HG02943 (cell line): ENCODE data around the gene LRRIQ3.
A peak's percentile ranks its signal among the peaks of the same experiment; 100 is the strongest.
"Not testable (repeated sequence)": the region's sequence is repeated elsewhere in the genome, so short reads cannot be mapped to it uniquely, and the experiment has no call there.

Experiments used
- ATAC-seq: cut with Tn5 transposase; IDR thresholded peaks from one replicate; pipeline ENCODE4 v1.9.1; 2021; ENCODE audit warnings: mild to moderate bottlenecking, low read depth, moderate library complexity; ENCODE audit not compliant: unreplicated experiment

Gene LRRIQ3

DNA sequence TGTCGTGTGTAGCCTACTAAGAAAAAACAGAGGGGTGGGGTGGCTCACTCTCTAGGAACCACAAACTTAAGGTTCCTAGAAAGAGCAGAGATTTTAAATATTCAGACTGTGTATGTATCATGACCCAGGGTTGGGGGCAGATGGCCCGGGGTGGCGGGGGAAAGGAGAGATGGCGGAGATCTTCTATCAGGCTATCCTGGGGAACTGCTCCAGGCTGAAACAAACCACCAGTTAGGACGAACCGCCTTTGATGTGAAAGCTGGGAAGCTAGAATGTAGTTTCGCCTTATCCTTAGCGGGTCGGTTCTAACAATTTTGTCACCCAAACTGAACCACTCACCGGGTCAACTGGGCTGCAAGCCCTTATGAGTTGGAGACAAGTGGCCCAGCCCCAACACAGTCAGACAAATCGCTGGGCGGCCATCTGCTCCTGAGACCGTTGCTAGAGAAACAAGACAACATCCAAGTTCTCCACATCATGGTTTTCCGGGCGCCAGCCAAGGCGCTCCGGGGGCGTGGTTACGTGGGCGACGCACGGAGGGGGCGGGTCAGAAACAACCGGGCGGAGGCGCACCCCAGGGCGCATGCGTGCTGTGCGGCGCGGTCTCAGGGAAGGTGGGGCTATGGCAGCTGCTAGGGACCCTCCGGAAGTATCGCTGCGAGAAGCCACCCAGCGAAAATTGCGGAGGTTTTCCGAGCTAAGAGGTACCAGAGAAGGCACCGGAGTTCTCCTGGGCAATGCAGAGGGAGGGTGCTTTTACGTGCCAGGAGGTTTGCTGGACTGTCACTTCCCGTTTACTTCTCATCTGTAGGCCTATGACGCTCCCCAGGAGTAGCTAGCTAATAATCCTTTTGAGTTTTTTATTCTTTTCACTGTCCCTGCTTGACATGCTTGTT is at the start of gene LRRIQ3, which contains the start of gene FPGT:
Gene LRRIQ3 (minus strand): TSS at position 520 of the 896 bp plus-strand sequence. CDS start 14,492 bp downstream, outside the sequence.
Gene FPGT (plus strand): TSS at position 586 of the 896 bp plus-strand sequence. CDS start 37 bp downstream, at position 623.
- ATAC-seq: peak; percentile 97

- no peak for ATAC-seq
Observed at GRCh38 chr1:74246315-74246714, 48.3 kb upstream of the LRRIQ3 start.

GRCh38 chr1:74245168-74245772 is 47.3 kb upstream of the LRRIQ3 start:
- no peak for ATAC-seq

GRCh38 chr1:74237787-74238186 is 39.8 kb upstream of the LRRIQ3 start:
- no peak for ATAC-seq

- ATAC-seq: no peak
Observed at GRCh38 chr1:74237035-74237434, 39.1 kb upstream of the LRRIQ3 start.

DNA sequence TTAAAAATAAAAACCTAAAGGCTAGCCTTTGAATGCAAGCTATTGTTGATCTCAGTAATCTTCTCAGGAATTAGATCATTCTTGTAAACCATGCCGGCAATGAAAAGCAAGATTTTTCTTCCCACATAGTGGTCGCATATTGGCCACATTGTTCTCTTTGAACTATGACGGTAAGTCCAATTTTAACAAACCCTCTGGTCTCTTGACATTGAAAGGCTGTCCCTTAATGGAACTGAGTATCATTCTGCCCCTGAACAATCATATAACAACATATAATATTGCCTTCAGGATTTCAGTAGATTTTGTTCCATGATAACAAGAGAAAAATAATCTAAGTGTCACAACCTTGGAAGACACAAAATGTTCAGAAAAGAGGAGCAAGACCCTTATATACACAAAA is 38.5 kb upstream of the LRRIQ3 start:
- ATAC-seq: no peak

- no peak for ATAC-seq
Observed at GRCh38 chr1:74235153-74235552, 37.2 kb upstream of the LRRIQ3 start, which contains the start of gene TNNI3K. Gene TNNI3K, plus strand, starts transcription at chr1:74235387. Its CDS starts 65 bp downstream, at chr1:74235452.

DNA sequence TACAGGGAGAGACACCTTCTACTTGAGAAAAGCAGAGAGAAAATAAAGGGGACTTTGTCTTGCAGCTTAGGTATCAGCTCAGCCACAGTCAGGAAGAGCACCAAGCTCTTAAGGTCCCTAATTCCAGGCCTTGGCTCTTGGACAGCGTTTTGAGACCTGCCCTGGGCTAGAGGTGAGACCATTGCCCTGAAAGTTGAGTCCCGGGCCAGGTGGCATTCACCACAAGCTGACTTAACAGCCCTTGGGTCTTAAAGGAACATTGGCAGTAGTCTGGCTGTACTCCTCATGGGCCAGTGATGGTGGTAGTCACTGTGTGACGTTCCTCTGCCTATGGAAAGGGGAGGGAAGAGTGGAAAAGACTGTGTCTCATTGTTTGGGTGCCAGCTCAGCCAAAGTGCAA is 25.5 kb upstream of the LRRIQ3 start:
- ATAC-seq: no peak

- no peak for ATAC-seq
Observed at GRCh38 chr1:74222701-74223100, 24.7 kb upstream of the LRRIQ3 start.

DNA sequence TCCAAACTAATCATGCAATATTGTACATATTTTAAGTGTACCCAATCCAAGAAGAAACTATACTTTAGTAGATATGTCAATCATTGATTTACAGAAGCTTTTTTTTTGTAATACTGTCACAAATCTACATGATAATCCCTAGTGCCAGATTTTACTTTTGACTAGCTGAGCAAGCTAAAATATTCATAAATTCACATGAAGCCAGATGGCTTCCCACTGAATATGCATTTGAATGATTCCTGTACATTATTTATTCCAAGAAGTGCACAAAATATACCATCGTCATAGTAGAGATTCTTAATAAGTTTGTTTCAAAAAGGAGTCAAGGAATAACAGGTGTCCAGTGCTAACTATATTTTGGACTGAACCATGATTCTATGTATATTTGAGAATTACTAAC is 17.3 kb upstream of the LRRIQ3 start:
- no peak for ATAC-seq

DNA sequence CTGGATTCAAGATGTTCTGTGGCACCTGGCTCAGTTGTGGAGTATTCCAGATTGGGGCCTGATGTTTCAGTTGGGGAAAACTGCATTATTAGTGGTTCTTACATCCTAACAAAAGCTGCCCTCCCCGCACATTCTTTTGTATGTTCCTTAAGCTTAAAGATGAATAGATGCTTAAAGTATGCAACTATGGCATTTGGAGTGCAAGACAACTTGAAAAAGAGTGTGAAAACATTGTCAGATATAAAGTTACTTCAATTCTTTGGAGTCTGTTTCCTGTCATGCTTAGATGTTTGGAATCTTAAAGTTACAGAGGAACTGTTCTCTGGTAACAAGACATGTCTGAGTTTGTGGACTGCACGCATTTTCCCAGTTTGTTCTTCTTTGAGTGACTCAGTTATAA is 7.3 kb upstream of the LRRIQ3 start:
- no peak for ATAC-seq

GRCh38 chr1:74199504-74199903 is 1.5 kb upstream of the LRRIQ3 start:
- ATAC-seq: no peak

- no peak for ATAC-seq
Observed at GRCh38 chr1:74197255-74197654, 721 bp downstream of the LRRIQ3 start.

- ATAC-seq: no peak
Observed at GRCh38 chr1:74195339-74195738, 2.6 kb downstream of the LRRIQ3 start.

DNA sequence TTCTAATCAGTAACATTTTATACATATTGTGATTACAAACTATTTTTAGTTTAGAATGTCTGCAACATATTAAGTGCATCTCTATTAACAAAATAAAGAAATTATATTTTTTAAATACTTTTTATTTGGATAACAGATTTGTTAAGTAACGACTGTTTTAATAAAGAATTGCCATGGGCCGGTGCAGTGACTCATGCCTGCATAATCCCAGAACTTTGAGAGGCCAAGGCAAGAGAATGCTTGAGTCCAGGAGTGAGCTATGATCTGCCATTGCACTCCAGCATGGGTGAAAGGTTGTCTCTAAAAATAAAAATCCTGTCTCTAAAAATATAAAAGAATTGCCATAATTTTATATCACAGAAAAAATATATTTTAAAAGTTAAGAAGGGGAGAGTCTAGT is 4.1 kb downstream of the LRRIQ3 start:
- ATAC-seq: no peak

GRCh38 chr1:74180490-74180889 is 17.5 kb downstream of the LRRIQ3 start:
- ATAC-seq: no peak

DNA sequence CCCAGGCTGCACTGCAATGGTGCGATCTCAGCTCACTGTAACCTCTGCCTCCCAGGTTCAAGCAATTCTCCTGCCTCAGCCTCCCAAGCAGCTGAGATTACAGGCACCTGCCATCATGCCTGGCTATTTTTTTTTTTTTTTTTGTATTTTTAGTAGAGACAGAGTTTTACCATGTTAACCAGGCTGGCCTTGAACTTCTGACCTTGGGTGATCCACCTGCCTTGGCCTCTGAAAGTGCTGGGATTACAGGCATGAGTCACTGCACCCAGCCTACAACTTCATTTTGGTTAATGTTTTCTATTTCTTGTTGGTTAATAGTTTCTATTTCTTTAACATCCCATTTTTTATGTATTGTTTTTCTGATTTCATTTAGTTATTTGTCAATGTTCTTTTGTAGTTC is 23.6 kb downstream of the LRRIQ3 start:
- ATAC-seq: not testable (repeated sequence)

DNA sequence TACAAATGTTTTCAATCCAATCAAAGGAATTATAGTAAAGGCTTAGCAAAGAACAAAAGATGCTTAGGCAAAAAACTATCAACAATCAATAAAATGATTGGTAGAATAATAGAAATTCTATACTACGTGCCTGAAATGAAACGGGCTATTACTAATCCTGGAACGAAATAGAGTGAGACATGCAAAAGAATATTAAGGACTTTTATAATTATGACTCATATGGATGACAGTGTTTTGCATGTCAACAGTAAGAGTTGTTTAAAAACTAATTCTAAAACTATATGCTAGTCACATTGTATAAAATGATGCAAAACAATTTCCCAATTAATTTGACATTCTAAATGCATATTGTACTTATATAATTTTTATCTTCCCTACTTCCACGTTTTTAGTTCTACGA is 35.6 kb downstream of the LRRIQ3 start:
- no peak for ATAC-seq

DNA sequence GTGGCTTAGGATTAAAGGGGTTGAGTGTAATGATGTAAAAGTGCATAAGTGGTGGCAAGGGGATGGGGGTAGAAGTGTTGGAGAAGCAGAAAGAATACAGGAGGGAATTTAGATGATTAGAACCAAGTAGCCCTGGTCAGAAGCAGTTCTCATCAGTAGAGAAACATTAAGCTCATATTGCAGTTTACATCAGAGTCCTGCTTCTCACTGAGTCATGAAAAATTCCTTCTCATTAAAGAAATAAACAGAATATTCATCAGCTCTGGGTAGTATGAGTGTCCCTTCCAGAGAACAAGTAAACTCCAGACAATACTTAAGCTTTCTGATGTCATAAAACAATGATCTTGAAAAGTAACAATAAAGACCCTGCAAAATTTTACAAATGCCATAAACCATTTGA is 36.5 kb downstream of the LRRIQ3 start:
- ATAC-seq: no peak

- ATAC-seq: no peak
Observed at GRCh38 chr1:74160046-74160445, 37.9 kb downstream of the LRRIQ3 start.

DNA sequence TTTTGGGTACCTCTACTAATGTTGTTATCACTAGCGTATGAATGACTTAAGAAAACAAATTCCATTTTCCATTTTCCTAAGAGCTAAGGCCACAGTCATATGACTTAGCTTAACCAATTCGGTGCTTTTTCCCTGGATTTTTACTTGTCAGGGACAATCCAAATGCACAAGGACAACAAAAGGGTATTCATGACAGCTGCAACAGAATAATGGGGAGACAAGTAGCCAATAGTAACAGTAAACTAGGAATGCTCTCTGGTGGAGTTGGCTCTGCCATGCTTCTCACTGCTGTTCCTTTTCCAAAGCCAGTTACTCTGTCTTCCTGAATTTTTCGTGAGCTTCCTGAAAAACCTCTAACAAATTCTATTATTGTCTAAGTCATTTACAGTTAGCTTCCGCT is 52.9 kb downstream of the LRRIQ3 start:
- ATAC-seq: no peak

DNA sequence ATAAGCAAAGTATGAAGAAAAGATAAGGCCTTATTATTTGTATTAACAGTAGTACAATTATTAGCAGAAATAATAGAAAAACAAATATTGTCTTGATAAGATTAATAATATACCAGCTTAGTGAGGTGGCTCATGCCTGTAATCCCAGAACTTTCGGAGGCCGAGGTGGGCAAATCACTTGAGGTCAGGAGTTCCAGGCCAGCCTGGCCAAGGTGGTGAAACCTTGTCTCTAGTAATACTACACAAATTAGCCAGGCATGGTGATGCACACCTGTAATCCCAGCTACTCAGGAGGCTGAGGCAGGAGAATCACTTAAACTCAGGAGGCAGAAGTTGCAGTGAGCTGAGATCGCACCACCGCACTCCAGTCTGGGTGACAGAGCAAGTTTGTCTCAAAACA is 80.6 kb downstream of the LRRIQ3 start:
- not testable (repeated sequence) for ATAC-seq
